ENCODE measurements around the gene RAB44. TPM values are rescaled to one million over a fixed set of nuclear protein-coding genes. Genes with fewer than 3 reads are reported as not detected.

RAB44 gene
- total RNA-seq, 2 donors from 2014 or later = 0.08 to 0.30 TPM

GRCh38 chr6:36743538-36744303, 46.1 kb downstream of the RAB44 start:
- no peaks in the 10 kb centered on the region for H3K9me3 ChIP-seq
- H3K36me3 ChIP-seq = no peaks in the 10 kb centered on the region
- no peaks in the 10 kb centered on the region for H3K27me3 ChIP-seq
- intact Hi-C loops (cut with DNase I) = no loop called here
- H3K9ac ChIP-seq (ENCODE audit: low read depth in 2 of 2, low read length in 2 of 2) = peak overlapping the region; percentile 53 to 80
- peak overlapping the region; percentile 7 for H3K4me3 ChIP-seq
- no peak for TF ChIP-seq CTCF (IDR thresholded peaks at IDR 0.05)
- H3K27ac ChIP-seq = peak overlapping the region; percentile 75
- H3K4me1 ChIP-seq = peaks cover 8% of the 10 kb centered on the region
- peak; percentile 90 for DNase-seq

- H3K27me3 ChIP-seq = no peaks in the 10 kb centered on the region
- no peaks in the 10 kb centered on the region for H3K36me3 ChIP-seq
- intact Hi-C loops (cut with DNase I) = no loop called here
- TF ChIP-seq CTCF (IDR thresholded peaks at IDR 0.05) = no peak
- peaks cover 8% of the 10 kb centered on the region for H3K4me1 ChIP-seq
- no peak overlapping the region for H3K4me3 ChIP-seq
- H3K9ac ChIP-seq (ENCODE audit: low read depth in 2 of 2, low read length in 2 of 2) = peak overlapping the region in 1 of 2 donors; percentile 80
- DNase-seq = no peak
- peak overlapping the region; percentile 75 for H3K27ac ChIP-seq
- H3K9me3 ChIP-seq = no peaks in the 10 kb centered on the region
Measured at GRCh38 chr6:36744304-36744673, 46.7 kb downstream of the RAB44 start.

GRCh38 chr6:36745283-36745682, 47.7 kb downstream of the RAB44 start:
- intact Hi-C loops (cut with DNase I) = no loop called here
- no peak for TF ChIP-seq CTCF (IDR thresholded peaks at IDR 0.05)
- no peaks in the 10 kb centered on the region for H3K36me3 ChIP-seq
- no peaks in the 10 kb centered on the region for H3K9me3 ChIP-seq
- no peak overlapping the region for H3K4me3 ChIP-seq
- H3K4me1 ChIP-seq = peaks cover 8% of the 10 kb centered on the region
- no peaks in the 10 kb centered on the region for H3K27me3 ChIP-seq
- H3K27ac ChIP-seq = no peak overlapping the region
- no peak for DNase-seq
- H3K9ac ChIP-seq (ENCODE audit: low read depth in 2 of 2, low read length in 2 of 2) = no peak overlapping the region

- no peak for DNase-seq
- peaks cover 8% of the 10 kb centered on the region for H3K4me1 ChIP-seq
- H3K9me3 ChIP-seq = no peaks in the 10 kb centered on the region
- no peak overlapping the region for H3K9ac ChIP-seq (ENCODE audit: low read depth in 2 of 2, low read length in 2 of 2)
- no peaks in the 10 kb centered on the region for H3K27me3 ChIP-seq
- no peak overlapping the region for H3K27ac ChIP-seq
- no peaks in the 10 kb centered on the region for H3K36me3 ChIP-seq
- TF ChIP-seq CTCF (IDR thresholded peaks at IDR 0.05) = no peak
- no peak overlapping the region for H3K4me3 ChIP-seq
- intact Hi-C loops (cut with DNase I) = no loop called here
Measured at GRCh38 chr6:36745836-36746235, 48.2 kb downstream of the RAB44 start.

GRCh38 chr6:36746251-36746650, 48.6 kb downstream of the RAB44 start:
- Histone ChIP-seq H3K4me3 (no peak overlapping the region), H3K9me3 (no peaks in the 10 kb centered on the region), H3K9ac (ENCODE audit: low read depth in 2 of 2, low read length in 2 of 2) (no peak overlapping the region), H3K36me3 (no peaks in the 10 kb centered on the region), H3K27me3 (no peaks in the 10 kb centered on the region), H3K27ac (no peak overlapping the region), H3K4me1 (peaks cover 6% of the 10 kb centered on the region)
- no peak for DNase-seq
- intact Hi-C loops (cut with DNase I) = no loop called here
- no peak for TF ChIP-seq CTCF (IDR thresholded peaks at IDR 0.05)

Measured in colonic mucosa (tissue), 4 donors.